Measurements from ENCODE around the gene SPATA33. TPM values are rescaled to one million over a fixed set of nuclear protein-coding genes. Genes with fewer than 3 reads are reported as not detected.

SPATA33 gene
- total and polyA plus RNA-seq, 10 of the 15 experiments (the other 5 are each of a cell fraction or from before 2014, with no cell fraction given): 1.1 to 15.8 (median 7.6) TPM

DNA sequence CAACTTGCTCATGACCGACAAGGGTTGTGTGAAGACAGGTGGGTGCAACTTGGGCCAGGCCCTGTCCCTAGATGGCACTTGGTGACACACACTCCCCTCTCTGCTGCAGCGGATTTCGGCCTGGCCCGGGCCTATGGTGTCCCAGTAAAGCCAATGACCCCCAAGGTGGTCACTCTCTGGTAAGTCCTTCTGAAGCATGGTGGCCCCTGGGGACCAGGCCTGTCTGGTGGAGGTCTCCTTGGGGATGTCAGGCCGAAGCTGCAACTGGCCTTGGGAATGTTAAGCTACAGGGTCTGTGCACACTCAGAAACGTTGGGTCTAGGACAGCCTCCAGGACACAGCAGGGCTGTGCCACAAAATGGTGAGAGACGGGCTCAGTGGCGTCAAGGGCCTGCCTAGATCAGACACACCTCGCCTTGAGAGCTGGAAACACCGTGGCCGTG is 35.7 kb downstream of the SPATA33 start (continued):
- no peak for TF ChIP-seq RB1 (IDR thresholded peaks at IDR 0.05; ENCODE audit: borderline replicate concordance)
- no peak for TF ChIP-seq HDGF (IDR thresholded peaks at IDR 0.05)
- TF ChIP-seq, protein P1, sequence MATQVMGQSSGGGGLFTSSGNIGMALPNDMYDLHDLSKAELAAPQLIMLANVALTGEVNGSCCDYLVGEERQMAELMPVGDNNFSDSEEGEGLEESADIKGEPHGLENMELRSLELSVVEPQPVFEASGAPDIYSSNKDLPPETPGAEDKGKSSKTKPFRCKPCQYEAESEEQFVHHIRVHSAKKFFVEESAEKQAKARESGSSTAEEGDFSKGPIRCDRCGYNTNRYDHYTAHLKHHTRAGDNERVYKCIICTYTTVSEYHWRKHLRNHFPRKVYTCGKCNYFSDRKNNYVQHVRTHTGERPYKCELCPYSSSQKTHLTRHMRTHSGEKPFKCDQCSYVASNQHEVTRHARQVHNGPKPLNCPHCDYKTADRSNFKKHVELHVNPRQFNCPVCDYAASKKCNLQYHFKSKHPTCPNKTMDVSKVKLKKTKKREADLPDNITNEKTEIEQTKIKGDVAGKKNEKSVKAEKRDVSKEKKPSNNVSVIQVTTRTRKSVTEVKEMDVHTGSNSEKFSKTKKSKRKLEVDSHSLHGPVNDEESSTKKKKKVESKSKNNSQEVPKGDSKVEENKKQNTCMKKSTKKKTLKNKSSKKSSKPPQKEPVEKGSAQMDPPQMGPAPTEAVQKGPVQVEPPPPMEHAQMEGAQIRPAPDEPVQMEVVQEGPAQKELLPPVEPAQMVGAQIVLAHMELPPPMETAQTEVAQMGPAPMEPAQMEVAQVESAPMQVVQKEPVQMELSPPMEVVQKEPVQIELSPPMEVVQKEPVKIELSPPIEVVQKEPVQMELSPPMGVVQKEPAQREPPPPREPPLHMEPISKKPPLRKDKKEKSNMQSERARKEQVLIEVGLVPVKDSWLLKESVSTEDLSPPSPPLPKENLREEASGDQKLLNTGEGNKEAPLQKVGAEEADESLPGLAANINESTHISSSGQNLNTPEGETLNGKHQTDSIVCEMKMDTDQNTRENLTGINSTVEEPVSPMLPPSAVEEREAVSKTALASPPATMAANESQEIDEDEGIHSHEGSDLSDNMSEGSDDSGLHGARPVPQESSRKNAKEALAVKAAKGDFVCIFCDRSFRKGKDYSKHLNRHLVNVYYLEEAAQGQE (IDR thresholded peaks at IDR 0.05; ENCODE audit: low read depth, low read length): no peak
- TF ChIP-seq RBBP5 (conservative IDR thresholded peaks at IDR 0.05): no peak

DNA sequence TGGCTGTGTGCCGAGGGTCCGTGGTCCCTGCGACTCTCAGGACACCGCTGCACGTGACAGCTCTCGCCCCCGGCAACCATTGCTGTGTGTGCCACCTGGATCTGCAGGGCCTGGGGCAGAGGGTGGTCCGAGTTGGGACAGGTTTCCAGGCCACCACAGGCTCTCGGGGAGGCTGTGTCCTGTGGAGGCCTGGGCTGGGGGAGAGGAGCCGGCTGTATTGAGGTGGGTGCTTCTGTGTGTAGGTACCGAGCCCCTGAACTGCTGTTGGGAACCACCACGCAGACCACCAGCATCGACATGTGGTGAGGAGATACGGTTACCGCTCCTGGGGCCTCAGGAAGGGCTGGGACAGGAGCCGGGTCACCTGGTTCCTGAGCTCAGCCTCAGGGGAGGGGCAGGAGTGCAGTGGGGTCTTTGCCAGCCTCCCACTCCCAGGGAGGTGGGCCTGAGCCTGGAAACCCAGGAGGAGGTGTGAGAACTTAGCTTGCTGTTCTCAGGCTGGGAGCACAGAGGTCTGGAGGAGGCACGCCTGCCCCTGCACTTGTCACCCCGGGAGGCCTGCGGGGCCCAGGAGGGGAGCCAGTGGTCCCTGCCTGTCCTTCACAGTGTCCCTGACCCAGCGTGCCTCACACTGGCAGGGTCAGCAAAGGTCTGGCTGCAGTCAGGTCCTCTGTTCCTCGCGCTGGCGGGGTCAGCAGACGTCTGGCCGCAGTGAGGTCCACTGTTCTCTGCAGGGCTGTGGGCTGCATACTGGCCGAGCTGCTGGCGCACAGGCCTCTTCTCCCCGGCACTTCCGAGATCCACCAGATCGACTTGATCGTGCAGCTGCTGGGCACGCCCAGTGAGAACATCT is 36.5 kb downstream of the SPATA33 start:
- ChIA-PET POLR2A (no interaction called here), SMC1A (ENCODE audit: uncharacterized antibody, unreplicated experiment) (no interaction called here), RAD21 (ENCODE audit: unreplicated experiment) (no interaction called here), CTCF (no interaction called here)
- Histone ChIP-seq H4K20me1 (ENCODE audit: control insufficient read depth, insufficient read depth) (no peaks in the 10 kb centered on the region; the same call in 1 of the 2 replicates), H3K4me2 (ENCODE audit: control insufficient read depth, insufficient read depth) (no peak overlapping the region), H3K27me3 (replicated peaks in 1 of 2; ENCODE audit: control insufficient read depth in 2 of 2, insufficient read depth in 2 of 2, low read length in 1 of 2) (no peaks in the 10 kb centered on the region), H3K9ac (ENCODE audit: control insufficient read depth, insufficient read depth, low read length) (no peak overlapping the region), H3K79me2 (ENCODE audit: control insufficient read depth, insufficient read depth, low read length) (no peaks in the 10 kb centered on the region), H2AFZ (ENCODE audit: control insufficient read depth, low read depth, low read length) (no peak overlapping the region), H3K27ac (ENCODE audit: control insufficient read depth, insufficient read depth) (no peak overlapping the region), H3K36me3 (ENCODE audit: control insufficient read depth in 2 of 2, insufficient read depth in 2 of 2, low read length in 1 of 2) (peaks cover 0 to 14% of the 10 kb centered on the region in 2 experiments; a peak in 3 of 4 replicates), H3K4me1 (ENCODE audit: control insufficient read depth, insufficient read depth, low read length) (peaks cover 8% of the 10 kb centered on the region), H3K9me3 (replicated peaks; ENCODE audit: control insufficient read depth, insufficient read depth, low read length) (no peaks in the 10 kb centered on the region), H3K4me3 (no peak overlapping the region)
- no peak for DNase-seq (ENCODE audit: low read depth, low spot score)
- 79% methylated on average over 32 of the region's 32 CpGs for WGBS (ENCODE audit: insufficient coverage, insufficient replicate concordance, low lambda C conversion rate, missing lambda C conversion rate)
- no peak for ATAC-seq
- FAIRE-seq: no peak
- intact Hi-C loops (cut with micrococcal nuclease; ENCODE audit: unreplicated experiment): no loop called here
- BruUV-seq (replicated peaks): no TSS peak
- in situ Hi-C loops (cut with MboI): no loop called here
- TF ChIP-seq, protein P2, sequence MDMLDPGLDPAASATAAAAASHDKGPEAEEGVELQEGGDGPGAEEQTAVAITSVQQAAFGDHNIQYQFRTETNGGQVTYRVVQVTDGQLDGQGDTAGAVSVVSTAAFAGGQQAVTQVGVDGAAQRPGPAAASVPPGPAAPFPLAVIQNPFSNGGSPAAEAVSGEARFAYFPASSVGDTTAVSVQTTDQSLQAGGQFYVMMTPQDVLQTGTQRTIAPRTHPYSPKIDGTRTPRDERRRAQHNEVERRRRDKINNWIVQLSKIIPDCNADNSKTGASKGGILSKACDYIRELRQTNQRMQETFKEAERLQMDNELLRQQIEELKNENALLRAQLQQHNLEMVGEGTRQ (IDR thresholded peaks at IDR 0.05; ENCODE audit: borderline replicate concordance, low read depth, low read length): no peak
- TF ChIP-seq, protein P1 (IDR thresholded peaks at IDR 0.05; ENCODE audit: low read depth, low read length): no peak
- TF ChIP-seq, protein P3, sequence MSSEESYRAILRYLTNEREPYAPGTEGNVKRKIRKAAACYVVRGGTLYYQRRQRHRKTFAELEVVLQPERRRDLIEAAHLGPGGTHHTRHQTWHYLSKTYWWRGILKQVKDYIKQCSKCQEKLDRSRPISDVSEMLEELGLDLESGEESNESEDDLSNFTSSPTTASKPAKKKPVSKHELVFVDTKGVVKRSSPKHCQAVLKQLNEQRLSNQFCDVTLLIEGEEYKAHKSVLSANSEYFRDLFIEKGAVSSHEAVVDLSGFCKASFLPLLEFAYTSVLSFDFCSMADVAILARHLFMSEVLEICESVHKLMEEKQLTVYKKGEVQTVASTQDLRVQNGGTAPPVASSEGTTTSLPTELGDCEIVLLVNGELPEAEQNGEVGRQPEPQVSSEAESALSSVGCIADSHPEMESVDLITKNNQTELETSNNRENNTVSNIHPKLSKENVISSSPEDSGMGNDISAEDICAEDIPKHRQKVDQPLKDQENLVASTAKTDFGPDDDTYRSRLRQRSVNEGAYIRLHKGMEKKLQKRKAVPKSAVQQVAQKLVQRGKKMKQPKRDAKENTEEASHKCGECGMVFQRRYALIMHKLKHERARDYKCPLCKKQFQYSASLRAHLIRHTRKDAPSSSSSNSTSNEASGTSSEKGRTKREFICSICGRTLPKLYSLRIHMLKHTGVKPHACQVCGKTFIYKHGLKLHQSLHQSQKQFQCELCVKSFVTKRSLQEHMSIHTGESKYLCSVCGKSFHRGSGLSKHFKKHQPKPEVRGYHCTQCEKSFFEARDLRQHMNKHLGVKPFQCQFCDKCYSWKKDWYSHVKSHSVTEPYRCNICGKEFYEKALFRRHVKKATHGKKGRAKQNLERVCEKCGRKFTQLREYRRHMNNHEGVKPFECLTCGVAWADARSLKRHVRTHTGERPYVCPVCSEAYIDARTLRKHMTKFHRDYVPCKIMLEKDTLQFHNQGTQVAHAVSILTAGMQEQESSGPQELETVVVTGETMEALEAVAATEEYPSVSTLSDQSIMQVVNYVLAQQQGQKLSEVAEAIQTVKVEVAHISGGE (CRISPR knock-in tag; IDR thresholded peaks at IDR 0.05): no peak
- TF ChIP-seq ZNF217 (IDR thresholded peaks at IDR 0.05): no peak
- TF ChIP-seq CBX5 (IDR thresholded peaks at IDR 0.05; ENCODE audit: low read depth): no peak
- TF ChIP-seq HDAC2 (IDR thresholded peaks at IDR 0.05): no peak
- TF ChIP-seq BRCA1 (IDR thresholded peaks at IDR 0.05; ENCODE audit: low read depth, low read length): no peak

Data from GM12878 (cell line).